ENCODE measurements around the gene FAM161A. TPM values are rescaled to one million over a fixed set of nuclear protein-coding genes. Genes with fewer than 3 reads are reported as not detected.
"Not testable (repeated sequence)": the region's sequence is repeated elsewhere in the genome, so short reads cannot be mapped to it uniquely, and the experiment has no call there.

The FAM161A gene
- total RNA-seq, 2 donors from 2014 or later: 1.8 to 1.9 TPM

GRCh38 chr2:61853086-61853846 is 594 bp downstream of the FAM161A start:
- intact Hi-C loops (cut with DNase I): no loop called here
- peak; percentile 89 for DNase-seq (ENCODE audit: low spot score)

GRCh38 chr2:61851270-61851669 is 2.6 kb downstream of the FAM161A start:
- intact Hi-C loops (cut with DNase I); DNase-seq (ENCODE audit: low spot score): not testable (repeated sequence)

- intact Hi-C loops (cut with DNase I): no loop called here
- no peak for DNase-seq (ENCODE audit: low spot score)
Observed at GRCh38 chr2:61845320-61845719, 8.5 kb downstream of the FAM161A start.

- no peak for DNase-seq (ENCODE audit: low spot score)
- intact Hi-C loops (cut with DNase I): no loop called here
Observed at GRCh38 chr2:61841286-61841685, 12.6 kb downstream of the FAM161A start.

GRCh38 chr2:61834893-61835292 is 19.0 kb downstream of the FAM161A start:
- no peak for DNase-seq (ENCODE audit: low spot score)
- intact Hi-C loops (cut with DNase I): no loop called here

GRCh38 chr2:61833971-61834370 is 19.9 kb downstream of the FAM161A start:
- intact Hi-C loops (cut with DNase I): no loop called here
- no peak for DNase-seq (ENCODE audit: low spot score)

- DNase-seq (ENCODE audit: low spot score): no peak
- intact Hi-C loops (cut with DNase I): no loop called here
Observed at GRCh38 chr2:61832183-61832841, 21.5 kb downstream of the FAM161A start.

GRCh38 chr2:61822255-61822654 is 31.6 kb downstream of the FAM161A start:
- intact Hi-C loops (cut with DNase I): no loop called here
- DNase-seq (ENCODE audit: low spot score): no peak

GRCh38 chr2:61816480-61817355 is 37.1 kb downstream of the FAM161A start:
- DNase-seq (ENCODE audit: low spot score): no peak
- intact Hi-C loops (cut with DNase I): no loop called here

- no peak for DNase-seq (ENCODE audit: low spot score)
- intact Hi-C loops (cut with DNase I): no loop called here
Observed at GRCh38 chr2:61814539-61815160, 39.2 kb downstream of the FAM161A start.

GRCh38 chr2:61813314-61813713 is 40.5 kb downstream of the FAM161A start:
- DNase-seq (ENCODE audit: low spot score); intact Hi-C loops (cut with DNase I): not testable (repeated sequence)

- no peak for DNase-seq (ENCODE audit: low spot score)
- intact Hi-C loops (cut with DNase I): no loop called here
Observed at GRCh38 chr2:61811821-61812220, 42.0 kb downstream of the FAM161A start.

- DNase-seq (ENCODE audit: low spot score); intact Hi-C loops (cut with DNase I): not testable (repeated sequence)
Observed at GRCh38 chr2:61810203-61810602, 43.7 kb downstream of the FAM161A start.

GRCh38 chr2:61808693-61809092 is 45.2 kb downstream of the FAM161A start:
- DNase-seq (ENCODE audit: low spot score); intact Hi-C loops (cut with DNase I): not testable (repeated sequence)

GRCh38 chr2:61807036-61807757 is 46.7 kb downstream of the FAM161A start:
- DNase-seq (ENCODE audit: low spot score): no peak
- intact Hi-C loops (cut with DNase I): no loop called here

GRCh38 chr2:61802548-61802947 is 51.3 kb downstream of the FAM161A start:
- intact Hi-C loops (cut with DNase I): no loop called here
- DNase-seq (ENCODE audit: low spot score): no peak

GRCh38 chr2:61799099-61799498 is 54.8 kb downstream of the FAM161A start:
- intact Hi-C loops (cut with DNase I): no loop called here

GRCh38 chr2:61797446-61797845 is 56.4 kb downstream of the FAM161A start:
- intact Hi-C loops (cut with DNase I); DNase-seq (ENCODE audit: low spot score): not testable (repeated sequence)

More at GRCh38 chr2:61799099-61799498, 54.8 kb downstream of the FAM161A start:
- no peak for DNase-seq (ENCODE audit: low spot score)

- intact Hi-C loops (cut with DNase I): no loop called here
- DNase-seq (ENCODE audit: low spot score): no peak
Observed at GRCh38 chr2:61795408-61795807, 58.5 kb downstream of the FAM161A start.
